H9 (cell line): Measurements from ENCODE around the gene HDC. TPM values are rescaled to one million over a fixed set of nuclear protein-coding genes. Genes with fewer than 3 reads are reported as not detected.

Experiments
- DNase-seq: peaks from one replicate; pipeline ENCODE4 v3.0.0-alpha.2; 2017
- H2AFZ ChIP-seq: one replicate; pipeline ENCODE4 v1.6.1; 2013; ENCODE audit warnings: mild to moderate bottlenecking, low read length, control low read depth, moderate library complexity
- H2AK5ac ChIP-seq: 2 replicates; pipeline ENCODE4 v1.6.1; 2013; ENCODE audit warnings: low read length, control low read depth, mixed read lengths; ENCODE audit not compliant: insufficient read length
- H2BK120ac ChIP-seq: one replicate; pipeline ENCODE4 v1.6.1; 2013; ENCODE audit warnings: low read depth, mild to moderate bottlenecking, low read length, control low read depth, inconsistent platforms; ENCODE audit not compliant: poor library complexity, severe bottlenecking
- H2BK12ac ChIP-seq: 2 replicates; pipeline ENCODE4 v1.6.1; 2013; ENCODE audit warnings: low read length, control low read depth, mixed read lengths, low read depth; ENCODE audit not compliant: insufficient read length
- H2BK15ac ChIP-seq: 2 replicates; pipeline ENCODE4 v1.6.1; 2013; ENCODE audit warnings: low read depth, low read length, control low read depth
- H2BK20ac ChIP-seq: one replicate; pipeline ENCODE4 v1.6.1; 2013; ENCODE audit warnings: low read depth, mild to moderate bottlenecking, low read length, control low read depth, inconsistent platforms; ENCODE audit not compliant: poor library complexity, severe bottlenecking
- H2BK5ac ChIP-seq: 2 replicates; pipeline ENCODE4 v1.6.1; 2013; ENCODE audit warnings: low read length, control low read depth, mixed read lengths; ENCODE audit not compliant: insufficient read length
- H3K14ac ChIP-seq: 2 replicates; pipeline ENCODE4 v1.6.1; 2013; ENCODE audit warnings: low read length, control low read depth; ENCODE audit not compliant: insufficient read depth
- H3K18ac ChIP-seq: 2 replicates; pipeline ENCODE4 v1.6.1; 2013; ENCODE audit warnings: low read depth, mild to moderate bottlenecking, mixed read lengths, low read length, control low read depth; ENCODE audit not compliant: insufficient read length
- H3K23ac ChIP-seq: 2 replicates; pipeline ENCODE4 v1.6.1; 2013; ENCODE audit warnings: low read length, control low read depth, mixed read lengths, low read depth; ENCODE audit not compliant: insufficient read length
- H3K23me2 ChIP-seq: 2 replicates; pipeline ENCODE4 v1.6.1; 2013; ENCODE audit warnings: low read depth, mild to moderate bottlenecking, mixed read lengths, low read length, control low read depth; ENCODE audit not compliant: insufficient read length, poor library complexity, severe bottlenecking
- H3K27ac ChIP-seq: 2 replicates; pipeline ENCODE4 v1.5.1; 2013; ENCODE audit warnings: low read length, control low read depth, mixed read lengths, low read depth; ENCODE audit not compliant: insufficient read length
- H3K27me3 ChIP-seq: 2 replicates; pipeline ENCODE4 v1.6.1; 2013; ENCODE audit warnings: low read length, control low read depth, inconsistent platforms; ENCODE audit not compliant: insufficient read depth
- H3K4ac ChIP-seq: 2 replicates; pipeline ENCODE4 v1.6.1; 2013; ENCODE audit warnings: low read depth, mild to moderate bottlenecking, control low read depth, inconsistent platforms, low read length, moderate library complexity
- H3K4me1 ChIP-seq: 2 replicates; pipeline ENCODE4 v1.6.1; 2013; ENCODE audit warnings: low read length, control low read depth, inconsistent platforms; ENCODE audit not compliant: insufficient read depth
- H3K4me2 ChIP-seq: 2 replicates; pipeline ENCODE4 v1.6.1; 2013; ENCODE audit warnings: low read length, control low read depth, mixed read lengths; ENCODE audit not compliant: insufficient read length, insufficient read depth
- H3K56ac ChIP-seq: 2 replicates; pipeline ENCODE4 v1.6.1; 2013; ENCODE audit warnings: low read depth, mild to moderate bottlenecking, mixed read lengths, low read length, control low read depth; ENCODE audit not compliant: insufficient read length
- H3K79me1 ChIP-seq: 2 replicates; pipeline ENCODE4 v1.6.1; 2013; ENCODE audit warnings: low read depth, mild to moderate bottlenecking, moderate library complexity, low read length, control low read depth, inconsistent platforms; ENCODE audit not compliant: insufficient read depth, poor library complexity, severe bottlenecking
- H3K79me2 ChIP-seq: 2 replicates; pipeline ENCODE4 v1.6.1; 2013; ENCODE audit warnings: low read length, control low read depth, inconsistent platforms; ENCODE audit not compliant: insufficient read depth
- H3K9ac ChIP-seq: 2 replicates; pipeline ENCODE4 v1.6.1; 2013; ENCODE audit warnings: low read length, control low read depth, mixed read lengths; ENCODE audit not compliant: insufficient read length; ENCODE audit errors: extremely low read depth
- H3K9me3 ChIP-seq: one replicate; pipeline ENCODE4 v1.6.1; 2013; ENCODE audit warnings: low read depth, low read length, inconsistent platforms; ENCODE audit not compliant: control insufficient read depth
- H3T11ph ChIP-seq: one replicate; pipeline ENCODE4 v1.6.1; 2013; ENCODE audit warnings: mild to moderate bottlenecking, low read length, control low read depth, inconsistent platforms
- H4K20me1 ChIP-seq: one replicate; pipeline ENCODE4 v1.6.1; 2013; ENCODE audit not compliant: control insufficient read depth, insufficient read length, insufficient read depth
- H4K5ac ChIP-seq: 2 replicates; pipeline ENCODE4 v1.6.1; 2013; ENCODE audit warnings: low read depth, mild to moderate bottlenecking, mixed read lengths, low read length, control low read depth; ENCODE audit not compliant: insufficient read length
- H4K8ac ChIP-seq: replicated peaks from 2 replicates; pipeline ENCODE4 v1.6.1; 2013; ENCODE audit warnings: low read length, control low read depth, mixed read lengths, low read depth; ENCODE audit not compliant: insufficient read length
- H4K91ac ChIP-seq: 2 replicates; pipeline ENCODE4 v1.6.1; 2013; ENCODE audit warnings: low read depth, mild to moderate bottlenecking, moderate library complexity, mixed read lengths, low read length, control low read depth; ENCODE audit not compliant: insufficient read length
- H3K27ac Mint-ChIP-seq, 3 experiments: 2 replicates in 2 of 3; 3 replicates in 1 of 3; pipeline ENCODE4 v1.8.0; 2020 to 2021; ENCODE audit warnings: mixed read lengths in 3 of 3, mild to moderate bottlenecking in 1 of 3, moderate library complexity in 1 of 3
- H3K27me3 Mint-ChIP-seq: 2 replicates; pipeline ENCODE4 v1.8.0; 2021; ENCODE audit warnings: low read depth, mild to moderate bottlenecking, moderate library complexity, mixed read lengths
- H3K36me3 Mint-ChIP-seq, 3 experiments: 2 replicates in 2 of 3; 3 replicates in 1 of 3; pipeline ENCODE4 v1.8.0; 2020 to 2021; ENCODE audit warnings: low read depth in 3 of 3, mixed read lengths in 3 of 3; ENCODE audit not compliant: insufficient read depth in 1 of 3
- H3K4me1 Mint-ChIP-seq, 2 experiments: 2 replicates each; pipeline ENCODE4 v1.8.0; 2020; ENCODE audit warnings: mixed read lengths in 2 of 2
- H3K4me3 Mint-ChIP-seq, 2 experiments: 2 replicates in 1 of 2; 3 replicates in 1 of 2; pipeline ENCODE4 v1.8.0; 2020 to 2021; ENCODE audit warnings: mild to moderate bottlenecking in 2 of 2, mixed read lengths in 2 of 2, moderate library complexity in 1 of 2
- H3K9me3 Mint-ChIP-seq, 2 experiments: 2 replicates in 1 of 2; 3 replicates in 1 of 2; pipeline ENCODE4 v1.8.0; 2020; ENCODE audit warnings: mild to moderate bottlenecking in 2 of 2, mixed read lengths in 2 of 2, moderate library complexity in 1 of 2
- WGBS: extraction: QIAGEN DNeasy Blood & Tissue Kit; methylation state at CpG from one replicate; pipeline ENCODE4 v1.1.7; 2013; ENCODE audit warnings: missing lambda C conversion rate, low lambda C conversion rate, mixed read lengths; ENCODE audit not compliant: insufficient read length; ENCODE audit errors: extremely low coverage; 5-methylcytosine and 5-hydroxymethylcytosine counted together
- total RNA-seq: library from RNA; stranded (reverse); gene quantifications from 2 replicates; pipeline ENCODE4 v1.2.1, GENCODE V29; 2021
- TF ChIP-seq, protein P1 (sequence below): fragments of 200-600 bp; sonication (generic); conservative IDR thresholded peaks from 3 replicates; pipeline ENCODE4 v1.8.0; 2021; ENCODE audit warnings: antibody characterized with exemption, mild to moderate bottlenecking

HDC gene
- total RNA-seq, 1 experiment from 2014 or later: not detected

DNA sequence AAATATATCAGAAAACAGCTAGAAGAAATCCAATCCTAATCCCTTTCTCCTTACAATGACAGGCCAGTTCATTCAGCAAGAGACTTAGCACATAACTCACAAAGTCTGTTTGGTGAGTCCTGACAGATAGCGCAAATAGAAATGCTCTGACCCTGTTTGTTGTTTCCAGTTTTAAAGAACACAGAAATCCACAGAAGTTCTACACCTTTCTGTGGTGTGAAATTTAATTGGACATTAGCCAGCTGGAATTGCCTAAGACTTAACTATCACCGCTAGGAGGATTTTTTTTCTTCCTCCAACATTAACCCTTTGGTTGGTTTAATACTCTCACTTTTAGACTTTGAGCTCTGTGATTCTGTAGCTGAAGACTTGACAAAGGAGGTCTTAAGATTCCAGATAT lies 30.8 kb downstream of the HDC start:
- no peak overlapping the region for H2AK5ac ChIP-seq
- H2BK12ac ChIP-seq: no peak overlapping the region
- H2BK5ac ChIP-seq: no peak overlapping the region
- H3K27me3 ChIP-seq: no peaks in the 10 kb centered on the region
- H2AFZ ChIP-seq: no peak overlapping the region
- H3T11ph ChIP-seq: no peak overlapping the region
- no peak overlapping the region for H3K4me3 Mint-ChIP-seq
- no peaks in the 10 kb centered on the region for H3K4me1 ChIP-seq
- H3K27ac ChIP-seq: no peak overlapping the region
- H3K79me1 ChIP-seq: no peaks in the 10 kb centered on the region
- H2BK20ac ChIP-seq: no peak overlapping the region
- H3K4me1 Mint-ChIP-seq: peaks cover 0 to 4% of the 10 kb centered on the region in 2 experiments; a peak in 1 of 4 replicates
- no peak overlapping the region for H3K27ac Mint-ChIP-seq
- H3K56ac ChIP-seq: no peak overlapping the region
- no peak overlapping the region for H2BK120ac ChIP-seq
- no peaks in the 10 kb centered on the region for H3K23me2 ChIP-seq
- H4K91ac ChIP-seq: no peak overlapping the region
- no peak overlapping the region for H3K23ac ChIP-seq
- H4K5ac ChIP-seq: no peak overlapping the region
- no peak overlapping the region for H3K18ac ChIP-seq
- no peaks in the 10 kb centered on the region for H3K9me3 Mint-ChIP-seq
- no peaks in the 10 kb centered on the region for H3K27me3 Mint-ChIP-seq
- no peaks in the 10 kb centered on the region for H3K9me3 ChIP-seq
- H3K4ac ChIP-seq: no peak overlapping the region
- no peaks in the 10 kb centered on the region for H3K36me3 Mint-ChIP-seq
- no peak overlapping the region for H4K8ac ChIP-seq
- H4K20me1 ChIP-seq: no peaks in the 10 kb centered on the region
- H2BK15ac ChIP-seq: no peak overlapping the region
- no peak overlapping the region for H3K9ac ChIP-seq
- DNase-seq: no peak
- TF ChIP-seq, protein P1, sequence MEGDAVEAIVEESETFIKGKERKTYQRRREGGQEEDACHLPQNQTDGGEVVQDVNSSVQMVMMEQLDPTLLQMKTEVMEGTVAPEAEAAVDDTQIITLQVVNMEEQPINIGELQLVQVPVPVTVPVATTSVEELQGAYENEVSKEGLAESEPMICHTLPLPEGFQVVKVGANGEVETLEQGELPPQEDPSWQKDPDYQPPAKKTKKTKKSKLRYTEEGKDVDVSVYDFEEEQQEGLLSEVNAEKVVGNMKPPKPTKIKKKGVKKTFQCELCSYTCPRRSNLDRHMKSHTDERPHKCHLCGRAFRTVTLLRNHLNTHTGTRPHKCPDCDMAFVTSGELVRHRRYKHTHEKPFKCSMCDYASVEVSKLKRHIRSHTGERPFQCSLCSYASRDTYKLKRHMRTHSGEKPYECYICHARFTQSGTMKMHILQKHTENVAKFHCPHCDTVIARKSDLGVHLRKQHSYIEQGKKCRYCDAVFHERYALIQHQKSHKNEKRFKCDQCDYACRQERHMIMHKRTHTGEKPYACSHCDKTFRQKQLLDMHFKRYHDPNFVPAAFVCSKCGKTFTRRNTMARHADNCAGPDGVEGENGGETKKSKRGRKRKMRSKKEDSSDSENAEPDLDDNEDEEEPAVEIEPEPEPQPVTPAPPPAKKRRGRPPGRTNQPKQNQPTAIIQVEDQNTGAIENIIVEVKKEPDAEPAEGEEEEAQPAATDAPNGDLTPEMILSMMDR: no peak
- H3K14ac ChIP-seq: no peak overlapping the region
- no peak overlapping the region for H3K4me2 ChIP-seq
- H3K79me2 ChIP-seq: no peaks in the 10 kb centered on the region
- no CpG with 5 or more reads among the region's 2 CpGs for WGBS
